Testis (tissue), 2 donors: ENCODE results near the gene RUNDC3A.

Source experiments
- POLR2A ChIP-seq: fragments of 450-650 bp; IDR thresholded peaks from one replicate; pipeline ENCODE4 v1.6.1; 2017; ENCODE audit warnings: antibody characterized with exemption, mild to moderate bottlenecking, moderate library complexity
- TF ChIP-seq, protein P1 (sequence below), 3 experiments: fragments of 450-650 bp in 2 of 3; fragments of 200-600 bp in 1 of 3; sonication (generic) in 1 of 3; IDR thresholded peaks; one replicate each; pipeline ENCODE4 v1.5.1; 2016 to 2019; ENCODE audit warnings: antibody characterized with exemption in 3 of 3, mild to moderate bottlenecking in 2 of 3, moderate library complexity in 1 of 3

DNA sequence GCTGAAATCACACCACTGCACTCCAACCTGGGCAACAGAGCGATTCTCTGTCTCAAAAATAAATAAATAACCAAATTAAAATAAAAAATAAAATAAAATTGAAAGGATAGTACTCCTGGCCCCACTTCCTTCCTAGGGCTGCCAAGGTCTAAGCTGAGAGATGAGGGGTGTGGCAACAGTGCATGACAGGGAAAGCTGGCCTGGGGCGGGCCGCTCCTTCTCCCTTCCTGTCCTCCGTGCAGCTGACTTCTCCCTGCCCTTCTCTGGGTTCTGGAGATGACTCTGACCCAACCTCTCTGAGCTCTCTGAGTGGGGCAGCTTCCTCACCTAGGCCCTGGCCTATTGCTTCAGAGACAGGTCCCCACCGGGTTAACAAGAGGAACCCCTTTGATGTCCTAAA lies 25.0 kb downstream of the RUNDC3A start:
- TF ChIP-seq, protein P1, sequence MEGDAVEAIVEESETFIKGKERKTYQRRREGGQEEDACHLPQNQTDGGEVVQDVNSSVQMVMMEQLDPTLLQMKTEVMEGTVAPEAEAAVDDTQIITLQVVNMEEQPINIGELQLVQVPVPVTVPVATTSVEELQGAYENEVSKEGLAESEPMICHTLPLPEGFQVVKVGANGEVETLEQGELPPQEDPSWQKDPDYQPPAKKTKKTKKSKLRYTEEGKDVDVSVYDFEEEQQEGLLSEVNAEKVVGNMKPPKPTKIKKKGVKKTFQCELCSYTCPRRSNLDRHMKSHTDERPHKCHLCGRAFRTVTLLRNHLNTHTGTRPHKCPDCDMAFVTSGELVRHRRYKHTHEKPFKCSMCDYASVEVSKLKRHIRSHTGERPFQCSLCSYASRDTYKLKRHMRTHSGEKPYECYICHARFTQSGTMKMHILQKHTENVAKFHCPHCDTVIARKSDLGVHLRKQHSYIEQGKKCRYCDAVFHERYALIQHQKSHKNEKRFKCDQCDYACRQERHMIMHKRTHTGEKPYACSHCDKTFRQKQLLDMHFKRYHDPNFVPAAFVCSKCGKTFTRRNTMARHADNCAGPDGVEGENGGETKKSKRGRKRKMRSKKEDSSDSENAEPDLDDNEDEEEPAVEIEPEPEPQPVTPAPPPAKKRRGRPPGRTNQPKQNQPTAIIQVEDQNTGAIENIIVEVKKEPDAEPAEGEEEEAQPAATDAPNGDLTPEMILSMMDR (IDR thresholded peaks at IDR 0.05): no peak
- TF ChIP-seq POLR2A: no peak
